ENCODE results near the gene DUSP1. TPM values are rescaled to one million over a fixed set of nuclear protein-coding genes. Genes with fewer than 3 reads are reported as not detected.
"Not testable (repeated sequence)": the region's sequence is repeated elsewhere in the genome, so short reads cannot be mapped to it uniquely, and the experiment has no call there.

The DUSP1 gene
- total RNA-seq, 2 experiments from 2014 or later, result 5.3 to 7.0 TPM

DNA sequence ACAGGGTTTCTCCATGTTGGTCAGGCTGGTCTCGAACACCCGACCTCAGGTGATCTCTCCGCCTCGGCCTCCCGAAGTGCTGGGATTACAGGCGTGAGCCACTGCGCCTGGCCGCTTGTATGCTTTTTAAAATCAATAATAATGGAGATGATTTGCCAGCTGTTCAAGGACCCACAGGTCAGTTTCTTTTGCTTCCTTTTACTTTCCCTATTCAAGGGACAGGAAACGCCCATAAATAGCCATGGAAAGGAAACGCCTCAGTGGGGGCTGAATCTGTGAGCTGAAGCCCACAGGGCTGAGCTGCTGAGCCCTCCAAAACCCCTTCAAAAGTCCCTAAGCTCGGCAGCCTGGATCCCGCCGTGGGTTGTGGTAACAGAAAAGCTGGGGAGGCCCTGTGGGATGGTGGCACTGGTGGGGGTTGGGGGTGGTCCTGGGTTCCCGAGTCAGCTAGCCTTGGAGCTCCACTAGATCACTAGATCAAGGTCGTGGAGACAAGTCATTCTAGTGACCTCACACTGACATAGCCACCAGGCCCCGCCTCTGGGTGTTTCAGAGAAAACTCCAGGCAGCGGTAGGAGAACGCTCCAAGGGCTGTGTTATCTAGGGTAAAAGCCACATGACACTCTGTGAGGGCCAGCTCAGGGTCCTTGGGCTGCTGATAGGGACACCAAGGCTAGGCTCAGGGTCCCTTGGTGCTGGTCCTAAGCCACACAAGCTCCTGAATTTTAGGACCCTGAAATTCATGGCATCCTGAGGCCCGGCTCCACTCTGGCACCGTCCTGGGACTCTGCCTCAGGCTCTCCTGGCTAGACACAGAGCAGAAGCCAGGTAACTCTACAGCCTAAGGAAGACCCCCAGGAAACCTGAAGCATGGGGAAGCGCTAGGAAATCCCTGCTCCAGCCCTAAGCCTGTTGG lies 18.0 kb upstream of the DUSP1 start:
- intact Hi-C loops (cut with micrococcal nuclease; ENCODE audit: unreplicated experiment), result no loop called here
- Histone ChIP-seq H3K27ac (ENCODE audit: low read depth, low read length, poor library complexity, severe bottlenecking) (no peak overlapping the region), H3K79me2 (ENCODE audit: insufficient read depth, low read depth, low read length) (no peaks in the 10 kb centered on the region), H3K36me3 (ENCODE audit: insufficient read depth, low read length) (no peaks in the 10 kb centered on the region), H3K4me1 (ENCODE audit: insufficient read depth, low read length, poor library complexity, severe bottlenecking) (no peaks in the 10 kb centered on the region), H3K9me2 (ENCODE audit: insufficient read depth, low read length) (no peaks in the 10 kb centered on the region), H2AFZ (ENCODE audit: low read length) (no peak overlapping the region), H3K4me2 (ENCODE audit: low read length) (no peak overlapping the region), H3K4me3 (ENCODE audit: low read depth, low read length, poor library complexity, severe bottlenecking) (no peak overlapping the region), H4K20me1 (ENCODE audit: insufficient read depth, low read length) (no peaks in the 10 kb centered on the region), H3K9me3 (ENCODE audit: low read length) (no peaks in the 10 kb centered on the region)
- no peak for DNase-seq (ENCODE audit: low spot score)
- no TSS peak for BruUV-seq (replicated peaks)
- ChIA-PET POLR2A (interaction anchor here (0.6 to 0.8 kb wide), 2 partner anchors 12 to 58 kb away, joined by 3 read pairs; no protein-coding TSS in a partner anchor), CTCF (ENCODE audit: unreplicated experiment) (no interaction called here)
- TF ChIP-seq, protein P1, sequence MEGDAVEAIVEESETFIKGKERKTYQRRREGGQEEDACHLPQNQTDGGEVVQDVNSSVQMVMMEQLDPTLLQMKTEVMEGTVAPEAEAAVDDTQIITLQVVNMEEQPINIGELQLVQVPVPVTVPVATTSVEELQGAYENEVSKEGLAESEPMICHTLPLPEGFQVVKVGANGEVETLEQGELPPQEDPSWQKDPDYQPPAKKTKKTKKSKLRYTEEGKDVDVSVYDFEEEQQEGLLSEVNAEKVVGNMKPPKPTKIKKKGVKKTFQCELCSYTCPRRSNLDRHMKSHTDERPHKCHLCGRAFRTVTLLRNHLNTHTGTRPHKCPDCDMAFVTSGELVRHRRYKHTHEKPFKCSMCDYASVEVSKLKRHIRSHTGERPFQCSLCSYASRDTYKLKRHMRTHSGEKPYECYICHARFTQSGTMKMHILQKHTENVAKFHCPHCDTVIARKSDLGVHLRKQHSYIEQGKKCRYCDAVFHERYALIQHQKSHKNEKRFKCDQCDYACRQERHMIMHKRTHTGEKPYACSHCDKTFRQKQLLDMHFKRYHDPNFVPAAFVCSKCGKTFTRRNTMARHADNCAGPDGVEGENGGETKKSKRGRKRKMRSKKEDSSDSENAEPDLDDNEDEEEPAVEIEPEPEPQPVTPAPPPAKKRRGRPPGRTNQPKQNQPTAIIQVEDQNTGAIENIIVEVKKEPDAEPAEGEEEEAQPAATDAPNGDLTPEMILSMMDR (conservative IDR thresholded peaks at IDR 0.05; ENCODE audit: low read length), result no peak
- TF ChIP-seq EZH2phosphoT487 (IDR thresholded peaks at IDR 0.05; ENCODE audit: borderline replicate concordance, low read depth, low read length), result no peak

GRCh38 chr5:172787538-172787937 lies 16.5 kb upstream of the DUSP1 start:
- DNase-seq (ENCODE audit: low spot score); BruUV-seq (replicated peaks); H4K20me1 ChIP-seq (ENCODE audit: insufficient read depth, low read length); intact Hi-C loops (cut with micrococcal nuclease; ENCODE audit: unreplicated experiment); POLR2A ChIA-PET; H3K4me2 ChIP-seq (ENCODE audit: low read length); H2AFZ ChIP-seq (ENCODE audit: low read length); H3K9me2 ChIP-seq (ENCODE audit: insufficient read depth, low read length); H3K4me1 ChIP-seq (ENCODE audit: insufficient read depth, low read length, poor library complexity, severe bottlenecking); CTCF ChIA-PET (ENCODE audit: unreplicated experiment); H3K9me3 ChIP-seq (ENCODE audit: low read length); H3K36me3 ChIP-seq (ENCODE audit: insufficient read depth, low read length); H3K79me2 ChIP-seq (ENCODE audit: insufficient read depth, low read depth, low read length); H3K27ac ChIP-seq (ENCODE audit: low read depth, low read length, poor library complexity, severe bottlenecking); H3K4me3 ChIP-seq (ENCODE audit: low read depth, low read length, poor library complexity, severe bottlenecking): not testable (repeated sequence)

DNA sequence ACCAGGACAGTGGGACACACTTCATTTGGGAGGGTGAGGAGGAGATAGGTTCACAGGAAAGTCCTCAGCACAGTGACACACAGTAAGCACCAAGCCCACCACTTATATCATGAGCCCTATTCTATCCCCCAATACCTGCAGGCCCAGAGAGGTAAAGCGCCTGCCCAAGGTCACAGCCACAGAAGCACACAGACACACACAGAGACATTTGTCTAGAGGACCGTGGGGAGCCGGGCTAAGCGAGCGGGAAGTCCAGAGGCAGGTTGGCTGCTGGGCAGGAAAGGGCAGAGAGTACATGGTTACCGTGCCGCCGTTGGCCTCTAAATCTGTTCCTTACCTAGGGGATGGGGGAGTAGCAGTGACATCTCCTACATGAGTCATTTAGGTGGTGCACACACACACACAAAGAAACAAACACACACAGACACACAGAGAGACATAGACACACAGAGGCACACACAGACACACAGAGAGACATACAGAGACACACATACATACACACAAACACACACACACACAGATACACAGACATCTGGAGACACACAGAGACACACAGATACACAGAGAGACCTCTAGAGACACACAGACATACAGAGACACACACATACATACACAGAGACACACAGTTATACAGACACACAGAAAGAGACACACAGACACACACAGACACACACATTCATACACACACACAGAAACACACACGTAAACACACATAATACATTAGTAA lies 15.9 kb upstream of the DUSP1 start:
- ChIA-PET POLR2A (no interaction called here), CTCF (ENCODE audit: unreplicated experiment) (no interaction called here)
- H4K20me1 ChIP-seq (ENCODE audit: insufficient read depth, low read length), result no peaks in the 10 kb centered on the region
- H2AFZ ChIP-seq (ENCODE audit: low read length), result no peak overlapping the region
- TF ChIP-seq EZH2phosphoT487 (IDR thresholded peaks at IDR 0.05; ENCODE audit: borderline replicate concordance, low read depth, low read length), result no peak
- TF ChIP-seq, protein P1 (conservative IDR thresholded peaks at IDR 0.05; ENCODE audit: low read length), result no peak
- no peak for DNase-seq (ENCODE audit: low spot score)
- no peaks in the 10 kb centered on the region for H3K36me3 ChIP-seq (ENCODE audit: insufficient read depth, low read length)
- H3K27ac ChIP-seq (ENCODE audit: low read depth, low read length, poor library complexity, severe bottlenecking), result no peak overlapping the region
- no TSS peak for BruUV-seq (replicated peaks)
- H3K4me3 ChIP-seq (ENCODE audit: low read depth, low read length, poor library complexity, severe bottlenecking), result no peak overlapping the region
- intact Hi-C loops (cut with micrococcal nuclease; ENCODE audit: unreplicated experiment), result no loop called here
- H3K79me2 ChIP-seq (ENCODE audit: insufficient read depth, low read depth, low read length), result no peaks in the 10 kb centered on the region
- H3K9me3 ChIP-seq (ENCODE audit: low read length), result no peaks in the 10 kb centered on the region
- H3K9me2 ChIP-seq (ENCODE audit: insufficient read depth, low read length), result no peaks in the 10 kb centered on the region
- no peaks in the 10 kb centered on the region for H3K4me1 ChIP-seq (ENCODE audit: insufficient read depth, low read length, poor library complexity, severe bottlenecking)
- no peak overlapping the region for H3K4me2 ChIP-seq (ENCODE audit: low read length)
